Cardiac fibroblast (primary cell): ENCODE data around the gene FSTL4.

Source experiments
- DNase-seq, 2 donors: peaks; one replicate each; pipeline versions ENCODE4 v3.0.0 to v3.0.0-alpha.2; 2010; ENCODE audit warnings: low read depth in 2 of 2
- H3K4me3 ChIP-seq, 2 donors: replicated peaks in 1 of 2; 1 replicate in 1 of 2; 2 replicates in 1 of 2; pipeline ENCODE4 v1.5.1; 2011; ENCODE audit warnings: low read depth in 2 of 2, low read length in 2 of 2, mild to moderate bottlenecking in 2 of 2, moderate library complexity in 1 of 2
- TF ChIP-seq, protein P1 (sequence below): IDR thresholded peaks from one replicate; pipeline ENCODE4 v1.5.1; 2011; ENCODE audit warnings: low read depth, mild to moderate bottlenecking, low read length, inconsistent platforms

FSTL4 gene

DNA sequence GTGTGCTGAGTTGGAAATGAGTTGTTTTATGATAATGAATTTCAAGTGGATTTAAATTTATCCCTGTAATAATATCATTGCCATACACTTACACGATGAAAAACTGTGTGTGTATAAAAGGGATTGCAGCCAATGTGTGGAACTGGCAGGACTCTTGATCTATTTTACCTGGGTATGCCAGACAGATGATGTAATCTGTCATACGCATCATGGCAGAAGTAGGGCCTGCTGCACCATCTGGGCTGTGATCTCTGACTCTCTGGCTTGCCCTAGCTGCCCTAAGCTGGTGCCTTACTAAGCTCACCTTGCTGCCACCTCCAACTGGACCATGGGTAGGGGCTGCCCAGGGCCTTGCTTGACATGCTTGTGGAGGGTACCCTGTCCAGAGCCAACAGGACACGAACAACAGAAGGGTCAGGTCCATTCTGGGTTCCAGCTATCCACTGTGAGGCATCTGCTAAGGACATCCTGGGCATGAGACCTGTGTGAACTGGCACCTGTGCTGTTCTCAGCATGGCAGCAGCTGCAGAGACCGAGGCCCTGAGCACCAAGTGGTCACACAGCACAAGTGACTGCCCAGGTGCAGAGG is 184.2 kb downstream of the FSTL4 start:
- no peak overlapping the region for H3K4me3 ChIP-seq
- TF ChIP-seq, protein P1, sequence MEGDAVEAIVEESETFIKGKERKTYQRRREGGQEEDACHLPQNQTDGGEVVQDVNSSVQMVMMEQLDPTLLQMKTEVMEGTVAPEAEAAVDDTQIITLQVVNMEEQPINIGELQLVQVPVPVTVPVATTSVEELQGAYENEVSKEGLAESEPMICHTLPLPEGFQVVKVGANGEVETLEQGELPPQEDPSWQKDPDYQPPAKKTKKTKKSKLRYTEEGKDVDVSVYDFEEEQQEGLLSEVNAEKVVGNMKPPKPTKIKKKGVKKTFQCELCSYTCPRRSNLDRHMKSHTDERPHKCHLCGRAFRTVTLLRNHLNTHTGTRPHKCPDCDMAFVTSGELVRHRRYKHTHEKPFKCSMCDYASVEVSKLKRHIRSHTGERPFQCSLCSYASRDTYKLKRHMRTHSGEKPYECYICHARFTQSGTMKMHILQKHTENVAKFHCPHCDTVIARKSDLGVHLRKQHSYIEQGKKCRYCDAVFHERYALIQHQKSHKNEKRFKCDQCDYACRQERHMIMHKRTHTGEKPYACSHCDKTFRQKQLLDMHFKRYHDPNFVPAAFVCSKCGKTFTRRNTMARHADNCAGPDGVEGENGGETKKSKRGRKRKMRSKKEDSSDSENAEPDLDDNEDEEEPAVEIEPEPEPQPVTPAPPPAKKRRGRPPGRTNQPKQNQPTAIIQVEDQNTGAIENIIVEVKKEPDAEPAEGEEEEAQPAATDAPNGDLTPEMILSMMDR = no peak
- DNase-seq = no peak

DNA sequence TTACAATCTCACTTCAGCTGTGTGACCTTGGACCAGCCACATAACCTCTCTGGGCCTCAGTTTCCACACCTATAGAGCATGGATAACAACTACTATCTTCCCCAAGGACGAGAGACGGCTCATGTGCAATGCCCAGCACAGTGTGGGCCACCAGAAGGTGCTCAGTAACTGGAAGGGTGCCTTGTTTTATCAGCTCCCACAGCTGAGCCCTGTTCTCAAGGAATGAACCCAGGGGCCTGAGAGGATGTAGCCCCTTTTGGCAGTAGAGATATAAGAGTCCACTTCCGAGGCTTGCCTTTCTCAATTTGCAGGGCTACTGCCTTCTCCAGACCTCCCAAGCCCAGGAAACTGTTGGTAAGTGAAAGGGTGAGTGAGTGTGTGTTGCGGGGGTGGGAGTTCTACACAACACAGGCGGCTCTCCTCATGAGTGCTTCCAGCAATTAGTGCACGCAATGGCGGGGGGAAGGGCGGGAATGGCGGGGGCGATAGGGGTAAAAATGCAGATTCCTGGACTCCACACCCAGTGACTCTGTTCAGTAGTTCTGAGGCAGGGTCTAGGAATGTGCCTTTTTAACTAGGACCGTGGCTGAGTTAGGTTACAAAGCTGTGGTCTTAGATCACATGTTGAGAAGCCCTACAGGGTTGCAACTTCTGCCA is 185.1 kb downstream of the FSTL4 start:
- peak in 1 of 2 donors; percentile 9 for DNase-seq
- H3K4me3 ChIP-seq = no peak overlapping the region
- TF ChIP-seq, protein P1 = no peak

DNA sequence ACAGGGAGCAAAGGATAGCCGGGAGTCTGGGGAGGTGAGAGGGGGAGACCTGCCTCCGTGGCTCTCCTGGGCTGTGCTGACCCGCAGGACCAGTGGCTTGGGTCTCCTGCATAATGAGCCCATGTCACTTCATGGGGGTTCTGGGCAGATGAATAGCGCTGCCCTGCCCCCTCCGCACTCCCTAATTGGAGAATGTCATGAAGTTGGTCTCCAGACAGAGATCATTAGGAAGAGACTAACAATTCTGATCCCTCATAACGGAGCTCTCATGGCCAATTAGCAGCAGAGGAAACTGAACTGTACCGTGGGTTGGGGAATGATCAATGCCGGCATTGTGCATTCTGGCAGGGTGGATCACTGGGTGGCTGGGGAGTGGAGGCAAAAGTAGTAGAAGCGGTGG is 186.1 kb downstream of the FSTL4 start:
- no peak overlapping the region for H3K4me3 ChIP-seq
- TF ChIP-seq, protein P1 = no peak
- DNase-seq = no peak

- TF ChIP-seq, protein P1 = no peak
- DNase-seq = no peak
- H3K4me3 ChIP-seq = no peak overlapping the region
Measured at GRCh38 chr5:133425764-133426163, 186.6 kb downstream of the FSTL4 start.

DNA sequence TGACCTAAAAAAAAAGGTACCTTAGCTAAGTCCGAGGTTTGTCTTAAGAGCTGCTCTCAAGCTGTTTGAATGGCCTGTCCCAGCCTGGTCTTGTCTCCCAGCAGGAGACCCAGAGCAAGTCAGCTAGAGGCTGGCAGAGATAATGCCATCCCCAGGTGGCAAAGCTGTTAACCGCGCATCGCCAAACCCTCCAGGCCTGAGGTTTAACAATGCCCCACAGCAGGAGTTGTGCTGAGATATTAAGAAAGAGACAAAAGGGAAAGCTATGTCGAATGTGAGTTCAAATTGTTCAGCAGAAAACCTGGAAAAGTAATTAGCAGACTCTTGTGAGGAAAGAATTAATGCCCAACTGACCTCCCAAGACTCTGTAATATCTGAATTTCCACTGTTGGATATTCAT is 187.1 kb downstream of the FSTL4 start:
- no peak overlapping the region for H3K4me3 ChIP-seq
- no peak for DNase-seq
- TF ChIP-seq, protein P1 = no peak

DNA sequence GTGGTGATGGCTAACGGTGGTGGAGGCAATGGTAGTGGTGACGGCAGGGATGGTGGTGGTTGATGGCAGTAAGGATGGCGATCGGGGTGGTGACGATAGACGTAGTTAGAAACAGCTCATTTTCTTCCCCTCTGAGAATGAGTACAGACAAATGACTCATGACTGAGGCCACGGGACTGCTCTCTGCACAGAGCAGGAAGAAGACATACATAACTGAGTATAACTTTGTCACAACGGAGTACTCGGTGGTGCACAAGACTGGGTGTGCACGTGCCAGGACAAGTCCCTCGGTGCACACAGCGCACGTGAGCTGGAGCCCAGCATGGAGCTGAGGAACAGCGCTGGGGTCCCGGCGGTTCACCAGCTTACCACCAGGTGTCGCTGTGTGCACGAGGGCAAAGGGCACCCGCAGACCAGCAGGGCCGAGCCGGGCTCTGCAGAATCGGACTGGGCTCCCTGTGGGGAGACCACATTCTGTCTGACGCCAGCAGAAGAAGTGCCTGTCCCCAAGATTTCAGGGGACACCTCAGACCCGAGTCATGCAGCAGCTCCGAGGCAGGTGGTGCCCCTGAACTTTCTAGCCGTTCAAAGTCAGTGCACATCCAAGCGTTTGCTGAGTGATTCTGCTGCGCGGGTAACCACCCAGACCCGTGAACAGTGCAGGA is 188.6 kb downstream of the FSTL4 start:
- TF ChIP-seq, protein P1 = peak; percentile 91
- DNase-seq = peak; percentile 45 to 51
- H3K4me3 ChIP-seq = no peak overlapping the region
